Left ventricle myocardium inferior (tissue), 1 donor: ENCODE results near the gene STRIT1. TPM values are rescaled to one million over a fixed set of nuclear protein-coding genes. Genes with fewer than 3 reads are reported as not detected.

Experiments used
- DNase-seq: peaks from one replicate; pipeline ENCODE4 v3.0.0-alpha.2; 2020
- H3K27ac ChIP-seq: fragments of 200-600 bp; replicated peaks from 2 replicates; pipeline ENCODE4 v1.8.0; 2021
- H3K27me3 ChIP-seq: fragments of 200-600 bp; 2 replicates; pipeline ENCODE4 v1.8.0; 2021; ENCODE audit warnings: low read depth
- H3K36me3 ChIP-seq: fragments of 200-600 bp; 2 replicates; pipeline ENCODE4 v1.8.0; 2021
- H3K4me1 ChIP-seq: fragments of 200-600 bp; 2 replicates; pipeline ENCODE4 v1.8.0; 2021
- H3K4me3 ChIP-seq: fragments of 200-600 bp; 2 replicates; pipeline ENCODE4 v1.8.0; 2021; ENCODE audit warnings: mild to moderate bottlenecking, moderate library complexity
- H3K9me3 ChIP-seq: fragments of 200-600 bp; replicated peaks from 2 replicates; pipeline ENCODE4 v1.8.0; 2021
- CTCF ChIP-seq: fragments of 200-600 bp; IDR thresholded peaks from 2 replicates; pipeline ENCODE4 v1.8.0; 2021; ENCODE audit warnings: antibody characterized with exemption, mild to moderate bottlenecking, borderline replicate concordance
- intact Hi-C: fragments of 100-400 bp; cut with micrococcal nuclease; formaldehyde crosslinking; loops from one replicate; pipeline ENCODE4 v1.11.0; 2022
- total RNA-seq: library from RNA; stranded (reverse); fragmentation: NEBNext Ultra II Directional; extraction: Animal tissue kit (Norgen Biotek cat#: 25700); gene quantifications from one replicate; pipeline ENCODE4 v1.2.1, GENCODE V29; 2021
- donor health status: DM: no; HTN: yes; CAD: no; lungs with severe emphysema.

The STRIT1 gene
- total RNA-seq, 1 donor from 2014 or later: 11.7 TPM

GRCh38 chr3:155323063-155323666, 29.7 kb upstream of the STRIT1 start:
- Histone ChIP-seq H3K9me3 (no peaks in the 10 kb centered on the region), H3K27me3 (no peaks in the 10 kb centered on the region), H3K27ac (no peak overlapping the region), H3K4me3 (no peak overlapping the region), H3K36me3 (no peaks in the 10 kb centered on the region), H3K4me1 (no peaks in the 10 kb centered on the region)
- intact Hi-C loops: no loop called here
- no peak for DNase-seq
- peak; percentile 80 for TF ChIP-seq CTCF

- intact Hi-C loops: no loop called here
- no peak overlapping the region for H3K4me3 ChIP-seq
- no peak overlapping the region for H3K27ac ChIP-seq
- no peak for DNase-seq
- peaks cover 3% of the 10 kb centered on the region for H3K4me1 ChIP-seq
- H3K9me3 ChIP-seq: no peaks in the 10 kb centered on the region
- no peaks in the 10 kb centered on the region for H3K27me3 ChIP-seq
- no peaks in the 10 kb centered on the region for H3K36me3 ChIP-seq
- TF ChIP-seq CTCF: no peak
Observed at GRCh38 chr3:155321418-155321817, 27.9 kb upstream of the STRIT1 start.

GRCh38 chr3:155320934-155321333, 27.5 kb upstream of the STRIT1 start:
- DNase-seq: no peak
- TF ChIP-seq CTCF: no peak
- intact Hi-C loops: no loop called here
- H3K27me3 ChIP-seq: no peaks in the 10 kb centered on the region
- no peak overlapping the region for H3K4me3 ChIP-seq
- H3K36me3 ChIP-seq: no peaks in the 10 kb centered on the region
- H3K27ac ChIP-seq: no peak overlapping the region
- peaks cover 7% of the 10 kb centered on the region for H3K4me1 ChIP-seq
- no peaks in the 10 kb centered on the region for H3K9me3 ChIP-seq

GRCh38 chr3:155318740-155319139, 25.3 kb upstream of the STRIT1 start:
- TF ChIP-seq CTCF: no peak
- Histone ChIP-seq H3K4me1 (peaks cover 7% of the 10 kb centered on the region), H3K9me3 (no peaks in the 10 kb centered on the region), H3K36me3 (no peaks in the 10 kb centered on the region), H3K27ac (no peak overlapping the region), H3K27me3 (no peaks in the 10 kb centered on the region), H3K4me3 (no peak overlapping the region)
- no peak for DNase-seq
- intact Hi-C loops: no loop called here

- Histone ChIP-seq H3K4me1 (peaks cover 19% of the 10 kb centered on the region), H3K9me3 (no peaks in the 10 kb centered on the region), H3K27me3 (no peaks in the 10 kb centered on the region), H3K27ac (no peak overlapping the region), H3K4me3 (no peak overlapping the region), H3K36me3 (no peaks in the 10 kb centered on the region)
- intact Hi-C loops: no loop called here
- no peak for TF ChIP-seq CTCF
- no peak for DNase-seq
Observed at GRCh38 chr3:155317211-155317610, 23.7 kb upstream of the STRIT1 start.

- H3K27ac ChIP-seq: peak overlapping the region; percentile 30
- no peaks in the 10 kb centered on the region for H3K36me3 ChIP-seq
- DNase-seq: no peak
- no peaks in the 10 kb centered on the region for H3K27me3 ChIP-seq
- intact Hi-C loops: no loop called here
- H3K4me1 ChIP-seq: peaks cover 19% of the 10 kb centered on the region
- no peak overlapping the region for H3K4me3 ChIP-seq
- TF ChIP-seq CTCF: no peak
- no peaks in the 10 kb centered on the region for H3K9me3 ChIP-seq
Observed at GRCh38 chr3:155316426-155316825, 22.9 kb upstream of the STRIT1 start.
